ENCODE measurements around the gene ROR2.

GRCh38 chr9:91816356-91816755 is 133.7 kb downstream of the ROR2 start:
- TF ChIP-seq POLR2A (IDR thresholded peaks at IDR 0.05; ENCODE audit: low read length) (no peak), GATA1 (IDR thresholded peaks at IDR 0.05; ENCODE audit: low read depth, low read length) (no peak)
